WTC11 (cell line): ENCODE data around the gene LTBP3.

Experiments
- CTCF ChIP-seq: fragments of 200-600 bp; IDR thresholded peaks from 2 replicates; pipeline ENCODE4 v1.8.0; 2022; ENCODE audit warnings: antibody characterized with exemption
- JUN ChIP-seq: sonication (generic); formaldehyde crosslinking; IDR thresholded peaks from 2 replicates; pipeline ENCODE4 v1.8.0; 2023; ENCODE audit warnings: mild to moderate bottlenecking, missing genetic modification reagents
- NR2C2 ChIP-seq: sonication (generic); formaldehyde crosslinking; IDR thresholded peaks from 2 replicates; pipeline ENCODE4 v1.8.0; 2022; ENCODE audit warnings: mild to moderate bottlenecking, missing genetic modification reagents

- TF ChIP-seq CTCF (no peak), NR2C2 (CRISPR knock-in tag) (no peak), JUN (CRISPR knock-in tag) (no peak)
Observed at GRCh38 chr11:65545853-65546216, 12.3 kb downstream of the LTBP3 start.
